HT1080 (cell line): ENCODE data around the gene SP140L. TPM values are rescaled to one million over a fixed set of nuclear protein-coding genes. Genes with fewer than 3 reads are reported as not detected.
"Not testable (repeated sequence)": the region's sequence is repeated elsewhere in the genome, so short reads cannot be mapped to it uniquely, and the experiment has no call there.

ENCODE experiments used
- DNase-seq: peaks from one replicate; pipeline ENCODE4 v3.0.0-alpha.2; 2015; ENCODE audit warnings: low read depth
- total RNA-seq: library from RNA; depleted of rRNA; stranded (reverse); fragments of >200 nt; shearing (Covaris generic); gene quantifications from 2 replicates; pipeline ENCODE4 v1.2.3, GENCODE V29; 2014

SP140L gene
- total RNA-seq, 1 experiment from 2014 or later = 9.3 TPM

DNA sequence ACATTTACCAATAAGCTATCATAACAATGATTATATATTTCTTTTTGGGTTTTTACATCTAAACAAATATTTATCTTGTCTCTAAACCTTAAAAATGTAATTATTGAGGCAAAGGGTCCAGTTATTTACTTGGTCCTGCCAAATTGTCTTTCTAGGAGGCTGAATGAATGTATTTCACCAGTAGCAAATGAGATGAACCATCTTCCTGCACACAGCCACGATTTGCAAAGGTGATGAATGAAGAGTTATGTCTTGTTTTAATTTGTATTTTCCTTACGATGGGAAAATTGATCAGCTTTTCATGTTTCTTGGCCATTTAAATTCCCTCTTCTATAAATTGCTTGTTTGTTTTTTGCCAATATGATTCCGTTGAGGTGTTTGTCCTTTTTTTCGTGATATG is 90.4 kb downstream of the SP140L start:
- DNase-seq = no peak

- DNase-seq = peak; percentile 72
These were observed 91.5 kb downstream of the SP140L start for GRCh38 chr2:230418341-230419016.

DNA sequence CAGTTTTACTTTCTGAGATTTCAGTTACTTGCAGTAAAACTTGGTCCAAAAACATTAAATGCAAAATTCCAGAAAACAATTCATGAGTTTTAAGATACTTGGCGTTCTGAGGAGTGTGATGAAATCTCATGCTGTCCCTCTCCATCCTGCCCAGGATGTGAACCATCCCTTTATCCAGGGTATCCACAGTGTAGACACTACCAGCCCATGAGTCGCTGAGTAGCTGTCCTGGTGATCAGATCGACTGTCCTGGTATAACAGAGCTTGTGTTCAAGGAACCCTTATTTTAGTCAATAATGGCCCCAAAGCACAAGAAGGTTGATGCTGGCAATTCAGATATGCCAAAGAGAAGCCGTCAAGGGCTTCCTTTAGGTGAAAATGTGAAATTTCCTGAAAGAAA is 92.2 kb downstream of the SP140L start:
- no peak for DNase-seq

DNA sequence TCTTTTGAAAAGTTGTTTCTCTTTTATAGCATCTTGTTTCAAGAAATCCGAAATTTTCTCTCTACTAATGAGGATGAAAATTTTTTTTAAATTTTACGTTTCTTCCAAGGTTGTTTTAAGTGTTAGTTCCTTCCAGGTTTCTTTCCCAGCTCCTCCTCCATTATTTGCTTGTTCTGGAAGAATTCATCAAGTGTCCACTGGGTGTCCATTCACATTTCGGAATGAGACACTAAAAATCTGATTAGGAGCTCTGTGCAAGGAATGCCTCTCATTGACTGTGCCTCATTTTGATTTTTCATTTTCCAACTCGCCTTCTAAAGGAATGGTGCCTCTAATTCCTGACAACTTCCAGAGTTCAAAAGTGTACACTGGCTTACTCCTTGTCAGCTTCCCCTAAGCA is 95.2 kb downstream of the SP140L start:
- no peak for DNase-seq

GRCh38 chr2:230423851-230424458 is 97.0 kb downstream of the SP140L start:
- no peak for DNase-seq

- no peak for DNase-seq
These were observed 98.4 kb downstream of the SP140L start for GRCh38 chr2:230425377-230425776.

DNA sequence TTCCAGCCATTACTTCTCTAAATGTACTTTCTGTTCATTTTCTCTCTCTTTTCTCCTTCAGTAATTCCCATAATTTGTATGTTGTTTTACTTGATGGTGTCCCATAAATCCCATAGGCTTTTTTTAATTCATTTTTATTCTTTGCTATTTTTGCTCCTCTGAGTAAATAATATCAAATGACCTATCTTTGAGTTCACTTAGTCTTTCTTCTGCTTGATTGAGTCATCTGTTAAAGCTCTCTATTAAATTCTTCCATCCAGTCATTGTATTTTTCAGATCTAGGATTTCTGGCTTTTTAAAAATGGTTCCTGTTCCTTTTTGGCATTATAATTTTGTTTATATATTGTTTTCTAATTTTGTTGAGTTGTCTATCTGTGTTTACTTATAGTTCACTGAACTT is 102.5 kb downstream of the SP140L start:
- DNase-seq = no peak

DNA sequence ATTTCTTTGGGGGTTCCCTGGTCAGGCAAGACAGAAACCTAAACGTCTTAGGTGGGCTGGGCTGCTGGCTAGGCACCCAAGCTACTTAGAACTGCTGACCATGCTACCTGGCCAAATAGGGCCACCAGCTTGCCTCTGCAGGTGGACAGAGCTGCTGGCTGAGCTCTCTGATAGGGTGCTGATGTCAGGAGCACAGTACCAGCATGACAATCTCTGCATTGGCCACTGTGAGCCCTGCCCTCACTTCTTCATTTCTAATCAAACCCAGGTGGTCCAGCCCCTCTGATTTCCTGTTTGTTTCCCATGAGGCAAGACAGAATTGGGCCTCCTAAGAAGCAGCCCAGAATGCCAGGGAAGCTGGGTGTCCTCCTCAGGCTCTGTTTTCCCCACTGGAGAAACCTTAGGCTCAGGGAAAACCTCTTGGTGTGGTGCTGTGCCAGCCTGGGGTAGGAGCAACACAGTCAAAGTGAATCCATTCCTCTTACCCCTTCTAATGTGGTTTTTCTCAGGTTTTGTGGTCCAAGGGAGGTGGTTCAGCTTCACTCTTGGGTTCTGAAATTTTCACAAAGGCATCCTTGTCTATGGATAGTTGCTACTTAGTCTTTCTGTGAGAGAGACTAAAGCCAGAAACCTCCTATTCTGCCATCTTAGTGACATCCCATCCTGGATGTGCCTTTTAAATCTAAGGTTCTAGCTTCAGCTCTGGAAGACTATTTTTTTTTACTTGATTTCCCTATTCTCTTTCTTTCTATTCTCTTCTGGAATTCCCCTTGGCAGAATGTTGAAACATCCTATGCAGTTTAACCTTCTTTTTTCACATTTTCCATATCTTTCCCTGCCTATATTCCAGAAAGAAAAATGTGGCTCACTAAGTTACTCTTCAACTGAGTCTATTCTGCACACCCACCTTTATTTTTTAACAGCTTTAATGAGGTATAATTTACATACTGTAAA is 104.2 kb downstream of the SP140L start:
- no peak for DNase-seq

- no peak for DNase-seq
These were observed 107.8 kb downstream of the SP140L start for GRCh38 chr2:230434677-230435324.

- no peak for DNase-seq
These were observed 108.4 kb downstream of the SP140L start for GRCh38 chr2:230435431-230435830.

DNA sequence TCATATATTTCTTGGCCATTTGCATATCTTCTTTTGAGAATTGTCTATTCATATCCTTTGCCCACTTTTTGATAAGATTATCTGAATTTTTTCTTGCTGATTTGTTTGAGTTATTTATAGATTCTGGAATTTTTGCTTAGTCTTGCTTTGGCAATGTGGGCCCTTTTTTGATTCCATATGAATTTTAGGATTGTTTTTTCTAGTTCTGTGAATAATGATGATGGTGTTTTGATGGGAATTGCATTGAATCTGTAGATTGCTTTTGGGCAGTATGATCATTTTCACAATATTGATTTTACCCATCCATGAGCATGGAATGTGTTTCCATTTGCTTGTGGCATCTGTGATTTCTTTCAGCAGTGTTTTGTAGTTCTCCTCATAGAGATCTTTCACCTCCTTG is 112.1 kb downstream of the SP140L start:
- DNase-seq = not testable (repeated sequence)

GRCh38 chr2:230439590-230439989 is 112.6 kb downstream of the SP140L start:
- DNase-seq = no peak

DNA sequence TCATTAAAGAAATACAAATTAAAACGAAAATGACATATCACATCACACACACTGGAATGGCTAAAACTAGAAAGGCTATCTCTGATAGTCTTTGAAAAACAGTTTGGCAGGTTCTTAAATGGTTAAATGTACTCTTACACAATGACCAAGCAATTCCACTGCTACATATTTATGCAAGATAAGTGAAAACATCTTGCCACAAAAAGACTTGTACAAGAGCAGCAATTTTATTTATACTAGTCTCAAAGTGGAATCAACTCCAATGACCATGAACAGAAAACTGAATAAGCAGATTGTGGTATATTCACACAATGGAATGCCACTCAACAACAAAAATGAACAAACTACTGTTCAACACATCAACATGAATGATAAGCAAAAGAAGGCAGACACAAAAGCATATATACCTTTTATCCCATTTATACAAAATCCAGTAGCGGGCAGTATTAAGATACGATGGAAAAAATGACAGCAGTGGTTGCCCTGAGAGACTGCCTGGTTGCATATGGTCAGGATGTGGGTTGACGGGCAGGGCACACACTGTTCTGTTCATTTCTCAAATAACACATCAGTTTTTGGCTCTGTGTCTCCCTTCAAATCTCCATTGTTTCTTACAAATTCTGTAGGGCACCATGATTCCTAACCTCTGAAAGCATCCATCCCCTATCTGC is 114.4 kb downstream of the SP140L start:
- no peak for DNase-seq

GRCh38 chr2:230443541-230443940 is 116.5 kb downstream of the SP140L start:
- peak; percentile 80 for DNase-seq

DNA sequence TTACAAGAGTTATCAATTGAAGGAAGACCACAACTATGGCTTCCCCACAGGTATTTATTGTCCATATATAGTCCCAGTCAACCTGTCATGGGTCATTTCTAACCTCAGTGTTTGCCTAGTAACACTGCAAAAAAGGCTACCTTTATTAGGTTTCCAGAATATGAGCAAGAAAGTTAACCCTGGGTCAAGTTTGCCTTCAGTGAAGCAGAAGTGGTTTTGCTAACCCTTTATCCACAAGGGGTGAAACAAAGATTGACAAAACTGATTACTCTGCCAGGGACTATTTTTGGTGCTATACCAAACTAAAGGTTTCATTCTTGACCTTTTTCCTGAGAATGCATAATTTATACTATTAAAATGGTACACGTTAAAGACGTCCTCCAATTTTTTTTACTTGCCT is 117.8 kb downstream of the SP140L start:
- no peak for DNase-seq

DNA sequence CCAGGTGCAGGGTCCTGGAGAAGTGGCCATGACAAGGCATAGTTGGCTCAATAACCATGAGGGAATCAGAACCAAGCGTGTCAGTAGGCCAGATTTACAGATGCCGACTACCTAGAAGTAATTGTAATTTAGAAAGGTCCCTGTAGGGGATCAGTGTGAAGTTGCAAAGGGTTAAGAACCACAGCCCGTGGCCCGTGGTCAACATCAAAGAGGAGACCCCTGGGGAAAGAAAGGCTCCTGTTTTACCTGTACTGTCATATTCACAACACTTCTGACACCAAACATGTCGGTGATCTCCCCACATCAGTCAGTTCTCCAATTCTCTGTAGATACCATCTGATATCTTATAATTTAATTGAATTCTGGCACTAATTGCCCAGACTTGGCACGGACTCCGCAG is 120.0 kb downstream of the SP140L start:
- no peak for DNase-seq

- DNase-seq = no peak
These were observed 120.8 kb downstream of the SP140L start for GRCh38 chr2:230447455-230448451.

DNA sequence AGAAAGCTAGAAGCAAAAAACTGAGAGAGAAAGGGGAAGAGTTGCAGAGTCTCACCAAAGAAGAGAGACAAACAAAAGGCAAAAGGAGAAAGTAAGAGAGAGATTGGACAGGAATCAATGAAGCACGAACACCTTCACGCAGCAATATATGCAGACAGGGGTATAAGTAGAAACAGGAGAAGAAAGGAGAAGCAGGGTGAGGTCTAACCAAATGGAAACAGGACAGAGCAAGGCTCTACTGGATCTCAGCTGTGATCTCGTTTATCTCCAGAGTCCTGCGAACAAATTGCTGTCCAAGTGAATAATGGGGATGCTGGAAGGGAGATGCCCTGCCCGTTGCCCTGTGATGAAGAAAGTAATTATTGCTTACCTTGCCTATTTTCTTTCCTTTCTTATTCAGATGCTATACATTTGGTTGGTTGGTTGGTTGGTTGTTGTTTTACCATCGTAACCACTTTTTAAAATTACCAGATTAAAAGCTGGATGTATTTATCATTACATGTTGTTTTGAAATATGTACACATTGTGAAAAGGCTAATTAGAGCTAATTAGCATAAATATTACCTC is 123.0 kb downstream of the SP140L start:
- no peak for DNase-seq

DNA sequence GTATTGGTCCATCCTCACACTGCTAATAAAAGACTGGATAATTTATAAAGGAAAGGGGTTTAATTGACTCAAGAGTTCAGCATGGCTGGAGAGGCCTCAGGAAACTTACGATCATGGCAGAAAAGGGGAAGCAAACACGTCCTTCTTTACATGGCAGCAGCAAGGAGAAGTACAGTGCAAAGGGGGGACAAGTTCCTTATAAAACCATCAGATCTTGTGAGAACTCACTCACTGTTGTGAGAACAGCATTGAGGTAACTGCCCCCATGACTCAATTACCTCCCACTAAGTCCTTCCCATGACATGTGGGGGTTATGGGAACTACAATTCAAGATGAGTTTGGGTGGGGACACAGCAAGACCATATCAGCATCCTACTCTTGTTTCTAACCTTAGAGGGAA is 126.0 kb downstream of the SP140L start:
- no peak for DNase-seq
